AG20443 (cell line): ENCODE data around the gene IL1R2.

Source experiments
- DNase-seq: peaks from one replicate; pipeline ENCODE4 v3.0.0; 2012; ENCODE audit warnings: low spot score, mixed read lengths

Gene IL1R2, protein sequence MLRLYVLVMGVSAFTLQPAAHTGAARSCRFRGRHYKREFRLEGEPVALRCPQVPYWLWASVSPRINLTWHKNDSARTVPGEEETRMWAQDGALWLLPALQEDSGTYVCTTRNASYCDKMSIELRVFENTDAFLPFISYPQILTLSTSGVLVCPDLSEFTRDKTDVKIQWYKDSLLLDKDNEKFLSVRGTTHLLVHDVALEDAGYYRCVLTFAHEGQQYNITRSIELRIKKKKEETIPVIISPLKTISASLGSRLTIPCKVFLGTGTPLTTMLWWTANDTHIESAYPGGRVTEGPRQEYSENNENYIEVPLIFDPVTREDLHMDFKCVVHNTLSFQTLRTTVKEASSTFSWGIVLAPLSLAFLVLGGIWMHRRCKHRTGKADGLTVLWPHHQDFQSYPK

DNA sequence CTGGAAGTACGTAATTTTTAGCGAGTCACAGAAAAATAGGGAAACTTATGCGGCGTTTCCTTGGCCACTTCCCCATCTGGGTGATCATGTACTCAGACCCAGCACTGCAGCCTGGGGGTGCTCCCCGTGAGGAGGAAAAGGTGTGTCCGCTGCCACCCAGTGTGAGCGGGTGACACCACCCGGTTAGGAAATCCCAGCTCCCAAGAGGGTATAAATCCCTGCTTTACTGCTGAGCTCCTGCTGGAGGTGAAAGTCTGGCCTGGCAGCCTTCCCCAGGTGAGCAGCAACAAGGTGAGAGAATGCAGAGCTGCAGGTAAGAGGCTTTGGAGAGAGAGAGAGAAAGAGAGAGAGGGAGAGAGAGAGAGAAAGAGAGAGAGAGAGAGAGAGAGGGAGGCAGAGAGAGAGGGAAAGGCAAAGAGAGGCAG lies at the start of gene IL1R2:
IL1R2 (plus strand) TSS at position 240 of the 425 bp plus-strand sequence. CDS start 16,616 bp downstream, outside the sequence.
- no peak for DNase-seq

GRCh38 chr2:101942851-101943250 lies 48.9 kb upstream of the IL1R2 start:
- no peak for DNase-seq

- no peak for DNase-seq
These were observed 45.3 kb upstream of the IL1R2 start for GRCh38 chr2:101946372-101947039.

DNA sequence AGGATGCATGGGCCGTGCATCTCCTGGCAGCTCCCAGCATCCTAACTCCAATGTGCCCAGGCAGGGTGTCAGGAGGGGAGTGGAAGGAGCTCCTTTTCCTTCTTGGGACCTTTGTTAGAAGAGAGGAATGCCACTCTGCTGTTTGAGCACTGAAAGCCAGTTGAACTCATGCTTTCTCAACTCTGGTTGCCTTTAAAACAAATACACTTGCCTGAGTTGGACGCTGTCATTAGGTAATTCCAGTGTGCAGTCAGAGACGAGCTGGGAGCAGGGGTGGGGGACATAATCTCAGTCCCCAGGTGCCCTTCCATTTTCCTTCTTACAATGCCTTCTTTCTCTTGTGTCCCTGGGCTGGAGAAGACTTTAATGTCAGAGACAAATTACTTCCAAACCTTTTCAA lies 44.4 kb upstream of the IL1R2 start:
- no peak for DNase-seq

DNA sequence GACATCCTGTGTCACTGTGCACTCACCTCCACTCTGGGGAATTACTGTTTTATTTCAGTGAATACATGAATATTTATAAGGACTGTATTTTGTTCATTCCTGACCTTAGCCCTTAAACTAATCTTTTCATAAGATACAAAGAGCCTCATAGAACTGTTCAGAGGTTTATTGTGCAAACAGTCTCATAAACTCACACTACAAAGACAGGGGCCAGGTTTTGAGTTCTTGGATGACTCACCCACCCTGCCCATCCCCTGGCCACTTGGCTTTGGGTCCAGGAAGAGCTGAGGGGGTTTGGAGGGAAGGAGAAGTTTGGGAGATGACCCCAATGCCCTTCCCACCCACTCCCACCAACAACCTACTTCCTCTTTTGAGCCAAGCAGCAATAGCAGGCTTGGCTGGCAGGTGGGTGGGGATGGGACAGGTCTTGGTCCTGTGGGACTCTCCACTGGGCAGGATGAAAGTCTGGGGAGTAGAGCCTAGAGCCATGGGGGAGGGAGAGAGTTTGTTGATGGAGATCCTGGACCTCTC lies 43.1 kb upstream of the IL1R2 start:
- DNase-seq: no peak

DNA sequence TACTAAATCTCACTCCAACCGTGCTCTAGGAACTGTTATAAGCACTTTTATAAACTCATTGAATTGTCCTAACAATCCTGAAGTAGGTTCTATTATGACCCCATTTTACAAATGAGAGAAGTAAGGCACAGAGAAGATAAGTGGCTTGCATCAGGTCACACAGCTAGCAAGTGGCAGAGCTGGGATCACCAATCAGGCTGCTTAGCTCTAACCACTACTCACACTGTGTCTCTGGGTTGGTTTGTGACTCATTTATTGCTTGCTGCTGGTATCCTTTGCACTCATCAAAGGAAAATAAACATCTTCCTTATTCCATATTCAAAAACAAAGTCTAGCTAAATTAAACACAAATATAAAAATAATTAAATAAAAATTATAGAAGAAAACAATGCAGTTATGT lies 42.5 kb upstream of the IL1R2 start:
- no peak for DNase-seq

- no peak for DNase-seq
These were observed 40.5 kb upstream of the IL1R2 start for GRCh38 chr2:101951296-101951695.

DNA sequence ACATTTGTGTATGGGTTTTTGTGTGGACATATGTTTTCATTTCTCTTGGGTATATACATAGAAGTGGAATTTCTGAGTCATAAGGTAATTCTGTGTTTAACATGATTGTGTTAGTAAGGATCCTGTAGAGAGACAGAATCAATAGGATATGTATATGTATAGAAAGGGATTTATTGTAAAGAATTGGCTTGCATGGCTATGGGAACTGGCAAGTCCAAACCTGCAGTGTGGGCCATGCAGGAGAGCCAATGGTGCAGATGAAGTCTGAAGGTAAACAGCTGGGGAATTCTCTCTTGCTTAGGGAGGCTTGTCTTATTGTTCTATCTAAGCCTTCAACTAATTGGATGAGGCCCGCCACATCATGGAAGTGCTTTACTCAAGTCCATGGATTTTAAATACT lies 39.2 kb upstream of the IL1R2 start:
- DNase-seq: no peak

DNA sequence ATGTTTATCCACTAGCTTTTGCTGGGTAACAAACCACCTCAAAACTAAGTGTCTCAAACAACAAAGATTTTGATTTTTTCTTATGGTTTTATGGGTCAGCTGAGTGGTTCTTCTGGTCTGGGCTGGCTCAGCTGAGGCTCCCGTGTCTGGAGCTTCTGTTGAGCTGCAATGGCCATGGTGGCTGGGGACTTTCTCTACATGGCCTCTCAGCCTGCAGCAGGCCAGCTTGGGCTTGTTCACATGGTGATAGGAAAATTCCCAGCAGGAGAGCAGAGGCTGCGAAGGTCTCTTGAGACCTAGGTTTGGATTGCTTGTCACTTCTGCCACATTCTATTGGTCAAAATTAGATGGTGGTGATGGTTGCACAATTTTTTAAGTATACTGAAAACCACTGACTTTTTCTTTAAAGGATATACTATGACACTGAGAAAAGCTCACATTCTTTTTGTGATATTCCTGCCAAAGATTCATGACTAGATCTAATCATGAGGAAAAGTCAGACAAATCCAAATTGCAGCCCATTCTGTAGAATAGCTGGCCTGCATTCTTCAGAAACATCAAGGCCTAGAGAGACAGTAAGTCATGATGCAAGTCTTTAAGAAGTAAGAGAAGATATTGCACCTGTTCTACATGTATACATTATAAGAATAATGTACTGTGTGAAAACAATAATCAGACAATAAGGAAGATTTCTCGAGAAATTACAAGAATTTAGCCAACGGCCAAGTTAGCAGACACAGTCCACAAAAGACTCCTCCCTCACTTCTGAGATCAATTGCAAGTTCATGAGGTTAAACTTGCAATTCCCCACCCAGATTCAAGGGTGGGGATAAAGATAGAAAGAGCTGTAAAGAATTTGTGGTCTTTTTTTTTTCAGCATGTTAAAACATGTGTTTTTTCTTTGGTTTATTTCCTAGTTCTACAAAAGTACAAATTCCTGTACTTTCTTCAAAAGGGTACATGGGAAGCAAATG lies 35.0 kb upstream of the IL1R2 start:
- peak; percentile 41 for DNase-seq

- no peak for DNase-seq
These were observed 33.7 kb upstream of the IL1R2 start for GRCh38 chr2:101958061-101958460.

DNA sequence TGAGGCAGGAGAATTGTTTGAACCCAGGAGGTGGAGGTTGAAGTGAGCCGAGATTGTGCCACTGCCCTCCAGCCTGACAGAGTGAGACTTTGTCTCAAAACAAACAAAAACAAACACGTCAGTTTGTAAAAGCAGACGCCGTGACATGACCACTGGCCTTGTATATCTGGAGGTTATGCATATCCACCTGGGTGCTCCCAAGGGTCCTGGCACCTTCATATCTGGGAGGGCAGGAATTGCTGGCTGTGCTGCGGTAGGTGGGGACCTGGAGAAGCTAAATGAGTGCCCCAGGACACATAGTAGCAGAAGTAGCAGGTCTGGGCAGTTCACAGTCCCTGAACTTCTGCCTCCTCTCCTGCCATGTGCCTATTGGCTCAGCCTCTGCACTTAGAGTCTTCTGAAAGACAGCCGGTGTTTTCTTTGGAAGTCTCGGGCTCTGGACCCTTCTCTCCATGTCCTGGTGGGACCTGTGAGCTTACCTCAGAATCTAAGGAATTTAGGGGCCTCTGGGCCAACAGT lies 30.9 kb upstream of the IL1R2 start:
- no peak for DNase-seq

DNA sequence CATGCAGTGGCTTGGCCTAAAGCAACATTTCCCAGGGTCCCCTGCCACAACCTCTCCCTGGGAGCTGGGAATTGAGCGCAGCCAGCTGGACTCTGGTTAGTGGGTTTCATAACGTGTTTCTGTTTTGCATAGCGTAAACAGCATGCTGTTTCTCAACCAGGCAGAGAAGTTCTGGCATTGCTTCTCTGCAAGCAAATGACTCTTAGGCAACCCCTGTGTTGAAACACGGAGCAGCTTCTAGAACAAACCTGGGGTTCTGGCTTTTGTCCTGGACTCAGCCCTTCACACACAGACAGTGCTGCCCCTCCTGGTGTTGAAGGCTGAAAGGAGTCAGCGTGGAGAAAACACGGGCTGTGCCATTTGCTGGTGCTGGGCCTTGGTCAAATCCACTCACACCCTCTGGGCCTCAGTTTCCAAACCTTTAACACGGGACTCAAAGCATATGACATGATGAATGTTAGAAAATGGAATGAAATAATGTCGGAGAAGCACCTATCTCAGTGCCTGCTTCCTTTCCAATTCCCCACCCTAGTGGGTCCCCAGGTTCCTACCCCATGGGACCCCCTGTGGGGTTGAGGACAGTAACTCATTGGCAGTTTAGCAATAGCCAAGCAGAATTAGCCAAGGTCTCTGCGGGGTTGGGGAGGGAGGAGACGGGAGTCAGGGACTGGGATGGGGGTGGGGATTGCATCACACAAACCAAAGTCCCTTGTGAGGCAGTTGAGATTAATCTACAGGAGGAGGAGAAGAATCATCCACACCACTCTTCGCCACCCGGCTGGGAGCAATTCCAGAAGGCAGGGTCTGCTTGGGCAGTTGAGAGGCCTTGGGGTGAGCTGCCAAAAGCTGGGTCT lies 30.2 kb upstream of the IL1R2 start:
- peak; percentile 91 for DNase-seq

GRCh38 chr2:101962309-101962708 lies 29.5 kb upstream of the IL1R2 start:
- no peak for DNase-seq

DNA sequence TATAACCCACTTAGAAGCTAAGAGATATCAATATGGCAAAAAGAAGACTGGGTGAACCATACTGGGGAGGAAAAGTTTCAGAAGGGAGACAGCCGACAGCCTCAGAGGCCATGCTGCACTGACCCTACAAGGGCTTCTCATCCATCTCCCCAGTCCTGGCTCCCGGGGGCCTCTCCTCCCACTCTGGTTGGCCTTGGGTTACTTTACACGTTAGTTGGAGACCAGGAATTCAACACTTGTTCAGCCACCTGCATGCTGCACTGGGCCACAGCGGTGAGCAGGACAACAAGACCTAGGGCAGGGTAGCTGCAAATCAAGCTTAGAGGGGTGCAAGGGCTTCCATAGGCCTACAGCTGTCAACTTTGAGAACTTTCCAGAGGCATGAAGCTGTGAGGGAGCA lies 28.6 kb upstream of the IL1R2 start:
- no peak for DNase-seq

DNA sequence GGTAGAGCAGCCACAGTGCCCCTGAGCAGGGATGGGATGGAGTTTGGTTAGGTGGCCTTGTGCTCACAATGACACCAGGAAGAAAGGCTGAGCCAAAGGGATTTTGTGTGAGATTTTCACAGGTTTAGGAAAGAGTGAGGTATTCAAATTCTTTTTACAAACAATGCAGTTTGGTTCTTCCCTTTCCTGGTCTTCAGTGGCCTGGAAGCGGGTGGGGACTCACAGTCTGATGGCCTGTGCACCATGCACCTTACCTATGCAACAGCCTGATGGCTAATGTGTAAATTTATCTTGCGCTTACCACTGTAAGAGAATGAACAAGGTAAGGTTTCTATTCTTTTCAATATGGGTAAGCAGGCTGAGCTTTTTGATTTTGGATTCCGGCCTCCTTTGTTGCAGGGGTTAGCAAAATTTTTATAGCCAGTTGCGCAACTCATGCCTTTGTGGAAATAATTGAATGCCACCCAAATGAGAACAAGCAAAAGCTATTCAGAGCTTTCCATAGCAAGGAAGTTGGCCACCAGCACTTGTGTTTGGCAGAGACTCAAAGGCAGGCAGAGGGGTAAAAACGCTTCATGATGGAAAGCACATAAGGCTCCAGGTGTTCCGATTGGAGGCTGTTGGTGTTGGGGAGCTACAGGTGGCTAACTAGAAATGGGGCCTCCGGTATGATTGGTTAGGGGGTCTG lies 23.8 kb upstream of the IL1R2 start:
- peak; percentile 64 for DNase-seq

DNA sequence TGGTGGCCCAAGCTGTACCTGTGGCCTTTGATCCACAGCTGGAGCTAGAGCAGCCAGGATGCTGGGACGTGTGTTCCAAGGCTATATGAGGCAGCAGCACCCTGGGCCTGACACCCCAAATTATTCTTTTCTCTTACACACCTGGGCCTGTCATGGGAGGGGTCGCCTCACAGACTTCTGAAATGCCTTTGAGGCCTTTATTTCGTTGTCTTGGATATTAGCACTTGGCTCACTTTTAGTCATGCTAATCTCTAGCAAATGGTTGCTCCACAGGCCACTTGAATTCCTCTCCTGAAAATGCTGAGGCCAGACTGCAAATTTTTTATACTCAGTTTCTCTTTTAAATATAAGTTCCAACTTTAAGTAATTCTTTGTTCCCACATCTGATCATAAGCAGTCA lies 22.0 kb upstream of the IL1R2 start:
- no peak for DNase-seq

- no peak for DNase-seq
These were observed 20.9 kb upstream of the IL1R2 start for GRCh38 chr2:101970901-101971300.

GRCh38 chr2:101971836-101972235 lies 19.9 kb upstream of the IL1R2 start:
- DNase-seq: no peak

GRCh38 chr2:101972621-101973434 lies 18.9 kb upstream of the IL1R2 start:
- DNase-seq: peak; percentile 90
